ENCODE measurements around the gene ALDOC.
"Not testable (repeated sequence)": the region's sequence is repeated elsewhere in the genome, so short reads cannot be mapped to it uniquely, and the experiment has no call there.

ALDOC gene

DNA sequence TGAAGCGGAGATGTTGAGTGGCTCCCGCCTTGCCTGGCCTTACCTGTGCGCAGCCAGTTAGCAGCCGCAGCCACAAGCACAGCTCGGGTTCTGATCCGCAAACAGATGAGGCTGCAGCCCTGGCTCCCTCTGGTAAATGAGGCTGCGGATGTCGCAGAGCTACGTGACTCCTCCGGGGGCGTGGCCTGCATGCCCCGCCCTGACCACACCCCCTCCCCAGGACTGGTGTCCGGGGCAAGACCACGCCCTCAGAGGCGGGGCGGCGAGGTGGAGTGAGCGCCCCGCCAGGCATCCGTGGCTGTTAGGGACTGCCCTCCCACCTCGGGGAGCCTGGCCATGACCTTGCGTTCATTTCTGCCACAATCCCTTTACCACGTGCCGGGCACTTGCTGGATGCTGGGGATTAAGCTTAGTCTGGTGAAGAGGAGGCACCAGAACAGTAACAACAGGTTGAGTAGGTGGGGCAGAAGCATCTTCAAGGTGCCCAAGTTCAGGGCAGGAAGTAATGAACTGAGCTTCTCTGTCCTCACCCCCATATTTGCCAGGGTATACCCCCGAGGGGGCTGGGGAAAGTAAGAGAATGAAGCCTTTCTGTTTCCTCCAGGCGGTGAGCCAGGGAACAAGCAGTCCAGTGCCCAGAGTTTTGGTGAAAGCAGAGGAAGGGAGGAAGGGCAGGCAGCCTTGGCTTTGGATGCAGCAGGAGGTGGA lies at the start of gene ALDOC:
ALDOC (minus strand) TSS at position 138 of the 708 bp plus-strand sequence. CDS start 1,363 bp downstream, outside the sequence.
- peak; percentile 96 to 99 for DNase-seq (ENCODE audit: low read depth in 2 of 2)

GRCh38 chr17:28624148-28624547 lies 47.5 kb upstream of the ALDOC start:
- no peak for DNase-seq (ENCODE audit: low read depth in 2 of 2)

DNA sequence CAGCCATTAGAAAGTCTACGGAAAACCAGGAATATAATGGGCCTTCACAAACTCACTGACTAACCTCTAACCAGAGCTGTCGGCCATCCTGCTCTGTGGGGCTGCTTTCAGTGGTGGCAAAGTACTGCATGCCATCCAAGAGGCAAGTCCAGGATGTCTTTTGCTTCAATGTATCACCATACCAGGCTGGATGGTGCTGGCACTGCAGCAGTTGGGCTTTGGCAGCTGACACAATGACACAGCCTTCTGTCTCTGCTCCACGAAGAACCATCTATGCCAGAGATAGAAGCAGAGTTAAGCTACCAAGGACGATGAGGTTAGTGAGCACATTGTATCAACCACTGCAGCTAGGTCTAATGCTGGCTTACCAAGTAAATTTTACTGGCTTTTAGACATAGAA lies 47.0 kb upstream of the ALDOC start:
- DNase-seq (ENCODE audit: low read depth in 2 of 2): no peak

GRCh38 chr17:28622186-28622585 lies 45.5 kb upstream of the ALDOC start:
- DNase-seq (ENCODE audit: low read depth in 2 of 2): no peak

DNA sequence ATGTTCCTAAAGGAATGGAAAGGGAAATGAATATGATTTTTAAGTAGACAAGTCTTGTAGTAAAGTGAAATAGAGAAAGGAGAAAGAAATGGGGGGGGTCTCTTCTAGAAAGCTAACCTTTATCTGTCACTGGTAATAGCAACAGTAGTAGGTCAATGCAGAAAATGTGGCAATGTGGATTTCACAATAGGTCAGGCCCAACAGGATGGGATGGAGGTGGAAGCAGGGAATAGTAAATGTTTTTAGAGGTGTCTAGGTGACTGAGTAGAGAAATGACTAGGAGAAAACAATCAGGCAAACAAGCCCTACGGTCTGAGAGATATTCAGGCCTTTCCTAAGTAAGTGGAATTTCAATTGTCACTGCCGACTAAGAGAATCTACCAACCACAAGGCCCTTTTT lies 43.3 kb upstream of the ALDOC start:
- DNase-seq (ENCODE audit: low read depth in 2 of 2): no peak

GRCh38 chr17:28618464-28618863 lies 41.8 kb upstream of the ALDOC start:
- DNase-seq (ENCODE audit: low read depth in 2 of 2): no peak

GRCh38 chr17:28616281-28616680 lies 39.6 kb upstream of the ALDOC start:
- no peak for DNase-seq (ENCODE audit: low read depth in 2 of 2)

DNA sequence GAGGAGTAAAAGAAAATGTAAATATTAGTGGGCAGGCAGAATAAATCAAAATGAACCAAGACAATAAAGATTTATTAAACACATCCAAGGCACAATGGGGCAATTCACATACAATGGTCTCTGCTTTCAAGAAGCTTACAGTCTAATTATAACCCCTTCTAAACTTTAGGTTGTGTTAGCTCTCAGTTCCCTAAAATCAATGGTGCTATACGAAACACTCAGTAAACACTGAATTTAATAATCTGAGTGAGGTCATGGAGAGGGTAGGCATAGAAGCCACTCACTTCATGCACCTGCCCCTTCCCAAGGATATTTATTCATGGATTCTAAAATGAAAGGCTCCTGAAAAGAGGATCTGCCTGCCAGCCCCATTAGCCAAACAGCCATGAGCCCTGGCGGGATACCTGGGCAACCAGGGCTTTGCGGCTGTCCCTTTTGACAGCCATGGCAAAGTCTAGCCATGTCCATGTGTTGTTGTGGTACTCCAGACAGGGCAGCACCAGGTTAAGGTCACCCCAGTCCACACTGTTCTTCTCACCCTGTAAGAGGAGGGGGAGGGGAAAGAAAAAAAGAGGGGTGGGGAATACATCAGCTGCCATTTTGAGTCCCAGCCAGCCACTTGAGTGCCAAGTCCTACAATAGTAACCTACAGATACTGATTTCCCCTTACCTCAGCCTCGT lies 38.7 kb upstream of the ALDOC start:
- no peak for DNase-seq (ENCODE audit: low read depth in 2 of 2)

- no peak for DNase-seq (ENCODE audit: low read depth in 2 of 2)
Measured at GRCh38 chr17:28613931-28614381, 37.3 kb upstream of the ALDOC start, which contains the start of gene RSKR. Gene RSKR, minus strand, starts transcription at chr17:28614185. Its CDS starts 24 bp downstream, at chr17:28614161.

GRCh38 chr17:28612936-28613872 lies 36.5 kb upstream of the ALDOC start:
- no peak for DNase-seq (ENCODE audit: low read depth in 2 of 2)

DNA sequence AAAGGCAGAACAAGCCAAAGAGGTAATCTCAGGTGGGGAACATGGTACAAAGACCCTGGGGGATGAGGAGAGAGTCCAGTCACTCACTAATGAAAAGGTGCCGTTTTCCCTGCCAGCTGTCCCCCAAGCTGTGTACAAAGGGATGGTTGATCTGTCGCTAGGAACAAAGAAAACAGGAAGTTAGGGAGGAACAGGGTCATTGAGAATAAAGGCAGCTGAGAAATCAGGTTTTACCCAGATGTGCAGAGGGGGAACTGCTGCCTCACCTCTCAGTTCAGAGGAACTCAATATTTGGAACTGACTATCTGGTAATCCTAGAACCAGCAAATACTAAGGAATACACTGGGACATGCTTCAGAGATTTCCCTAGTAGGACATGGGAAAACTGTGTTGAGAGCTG lies 35.8 kb upstream of the ALDOC start:
- no peak for DNase-seq (ENCODE audit: low read depth in 2 of 2)

- no peak for DNase-seq (ENCODE audit: low read depth in 2 of 2)
Measured at GRCh38 chr17:28610376-28610775, 33.7 kb upstream of the ALDOC start.

- not testable (repeated sequence) for DNase-seq (ENCODE audit: low read depth in 2 of 2)
Measured at GRCh38 chr17:28604031-28604430, 27.3 kb upstream of the ALDOC start.

DNA sequence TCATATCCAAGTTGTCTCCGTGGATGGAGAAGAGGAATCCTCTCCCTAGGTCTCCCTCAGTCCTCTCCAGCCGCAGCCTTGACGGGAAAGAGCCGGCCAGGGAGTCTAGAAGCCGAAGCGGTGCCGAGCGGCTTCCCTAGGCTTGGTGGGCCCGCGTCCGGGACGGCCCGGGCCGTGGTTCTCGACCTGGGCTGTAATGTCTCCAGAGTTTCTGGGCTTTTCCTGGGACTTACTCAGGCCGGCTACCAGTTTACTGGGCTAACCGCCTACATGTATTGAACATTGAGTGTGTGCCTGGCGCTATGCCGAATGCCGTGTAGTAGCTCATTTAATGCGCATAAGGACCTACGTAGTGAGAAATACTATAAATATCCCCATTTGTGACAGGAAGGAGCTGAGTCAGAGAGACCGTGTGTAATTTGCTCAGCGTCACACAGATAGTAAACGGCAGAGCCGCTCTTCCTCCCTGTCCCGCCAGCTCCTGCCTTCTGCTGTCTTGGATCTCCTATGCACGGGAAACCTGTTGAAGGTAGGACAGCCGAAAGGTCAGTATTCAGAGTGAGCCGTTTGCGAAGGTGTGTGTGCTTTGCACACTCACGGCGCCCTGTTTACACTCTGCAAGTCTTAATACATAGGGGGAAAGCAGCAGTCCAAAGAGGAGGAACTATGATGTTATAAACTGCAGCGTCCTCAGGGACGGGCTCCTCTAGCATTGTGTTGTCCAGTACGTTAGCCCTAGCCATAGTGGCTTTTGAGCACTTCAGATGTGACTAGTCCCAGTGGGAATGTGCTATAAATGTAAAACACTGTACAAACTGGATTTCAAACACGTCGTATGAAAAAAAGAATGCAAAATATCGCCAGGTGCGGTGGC lies 22.9 kb upstream of the ALDOC start:
- DNase-seq (ENCODE audit: low read depth in 2 of 2): peak; percentile 18 to 44

DNA sequence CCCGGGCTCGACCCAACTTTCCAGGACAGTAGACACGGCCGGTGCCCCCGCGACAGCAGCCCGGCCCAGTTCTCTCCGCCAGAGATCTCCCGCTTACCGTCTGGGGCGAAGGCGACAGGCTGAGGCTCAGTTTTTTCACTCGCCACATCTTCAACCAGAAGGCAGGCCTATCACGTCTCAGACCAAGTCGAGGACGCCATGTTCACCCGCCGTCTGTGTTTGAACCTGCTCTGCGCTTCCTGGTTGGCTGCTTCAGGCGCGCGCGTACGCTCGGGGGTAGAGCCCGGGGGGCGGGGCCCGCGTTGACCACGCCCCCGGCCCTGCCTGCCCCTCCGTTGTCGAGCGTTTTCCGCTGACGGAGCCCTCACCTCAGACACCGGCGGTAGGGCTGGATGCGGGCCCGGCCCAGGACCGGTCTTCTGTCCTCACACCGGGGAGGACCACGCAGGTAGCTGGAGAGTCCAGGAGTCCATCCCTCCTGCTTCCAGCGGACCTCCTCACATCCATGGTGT lies 22.2 kb upstream of the ALDOC start, which contains the start of gene SPAG5:
SPAG5 (minus strand) TSS at position 227 of the 512 bp plus-strand sequence; CDS start at position 148, 79 bp downstream.
- peak; percentile 89 to 94 for DNase-seq (ENCODE audit: low read depth in 2 of 2)

GRCh38 chr17:28598389-28598788 lies 21.7 kb upstream of the ALDOC start:
- no peak for DNase-seq (ENCODE audit: low read depth in 2 of 2)

GRCh38 chr17:28597606-28598383 lies 21.1 kb upstream of the ALDOC start:
- DNase-seq (ENCODE audit: low read depth in 2 of 2): no peak

- DNase-seq (ENCODE audit: low read depth in 2 of 2): no peak
Measured at GRCh38 chr17:28592260-28592659, 15.6 kb upstream of the ALDOC start.

- DNase-seq (ENCODE audit: low read depth in 2 of 2): no peak
Measured at GRCh38 chr17:28585851-28586250, 9.2 kb upstream of the ALDOC start.

- no peak for DNase-seq (ENCODE audit: low read depth in 2 of 2)
Measured at GRCh38 chr17:28584434-28584833, 7.7 kb upstream of the ALDOC start.
